GM12874 (cell line): ENCODE data around the gene PPP1R12C.

Source experiments
- TF ChIP-seq, protein P1 (sequence below): IDR thresholded peaks from 2 replicates; pipeline ENCODE4 v1.5.1; 2011; ENCODE audit warnings: low read depth, mild to moderate bottlenecking, control low read depth, low read length, moderate library complexity; ENCODE audit not compliant: insufficient read depth

The PPP1R12C gene

DNA sequence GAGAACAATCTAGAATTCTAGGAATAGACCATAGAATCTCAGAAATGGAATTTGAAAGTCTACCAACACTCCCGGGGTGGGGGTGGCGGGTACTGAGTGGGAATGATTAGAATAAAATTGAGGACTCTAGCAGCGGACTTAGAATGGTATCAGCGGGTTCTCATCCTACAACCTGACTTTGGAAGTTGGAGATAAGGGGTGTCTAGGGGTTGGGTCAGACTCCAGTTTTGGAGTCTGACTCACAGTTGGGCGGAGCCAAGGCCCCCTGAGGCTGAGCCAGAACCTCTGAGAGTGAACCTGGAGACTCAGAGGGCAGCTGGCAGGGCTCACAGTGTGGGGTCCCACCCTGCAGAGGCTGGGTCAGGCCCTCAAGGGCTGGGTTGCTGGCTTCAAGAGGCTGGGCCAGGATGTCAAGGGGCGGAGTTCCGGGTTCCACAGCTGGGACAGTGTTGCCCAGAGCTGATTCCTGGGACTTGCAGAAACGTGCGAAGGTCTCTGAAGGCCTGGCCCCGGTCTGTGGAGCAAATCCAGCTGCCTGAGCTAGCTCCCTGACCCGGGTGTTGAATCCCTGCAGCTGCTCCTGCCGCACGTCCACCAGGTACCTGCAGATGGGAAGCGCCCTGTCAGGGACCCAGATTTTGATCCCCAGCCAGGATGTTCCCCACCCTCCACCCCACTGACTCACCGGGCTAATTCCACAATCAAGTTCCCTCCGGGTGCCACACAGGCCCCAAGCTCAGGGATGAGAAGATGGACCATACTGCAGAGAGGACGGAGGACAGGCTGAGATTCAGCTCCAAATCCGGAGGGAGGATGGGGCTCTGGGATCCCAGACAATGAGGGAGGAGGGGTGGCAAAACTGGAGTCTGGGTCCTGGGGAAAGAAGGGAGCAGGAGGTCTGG is 41.7 kb upstream of the PPP1R12C start:
- TF ChIP-seq, protein P1, sequence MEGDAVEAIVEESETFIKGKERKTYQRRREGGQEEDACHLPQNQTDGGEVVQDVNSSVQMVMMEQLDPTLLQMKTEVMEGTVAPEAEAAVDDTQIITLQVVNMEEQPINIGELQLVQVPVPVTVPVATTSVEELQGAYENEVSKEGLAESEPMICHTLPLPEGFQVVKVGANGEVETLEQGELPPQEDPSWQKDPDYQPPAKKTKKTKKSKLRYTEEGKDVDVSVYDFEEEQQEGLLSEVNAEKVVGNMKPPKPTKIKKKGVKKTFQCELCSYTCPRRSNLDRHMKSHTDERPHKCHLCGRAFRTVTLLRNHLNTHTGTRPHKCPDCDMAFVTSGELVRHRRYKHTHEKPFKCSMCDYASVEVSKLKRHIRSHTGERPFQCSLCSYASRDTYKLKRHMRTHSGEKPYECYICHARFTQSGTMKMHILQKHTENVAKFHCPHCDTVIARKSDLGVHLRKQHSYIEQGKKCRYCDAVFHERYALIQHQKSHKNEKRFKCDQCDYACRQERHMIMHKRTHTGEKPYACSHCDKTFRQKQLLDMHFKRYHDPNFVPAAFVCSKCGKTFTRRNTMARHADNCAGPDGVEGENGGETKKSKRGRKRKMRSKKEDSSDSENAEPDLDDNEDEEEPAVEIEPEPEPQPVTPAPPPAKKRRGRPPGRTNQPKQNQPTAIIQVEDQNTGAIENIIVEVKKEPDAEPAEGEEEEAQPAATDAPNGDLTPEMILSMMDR = no peak

DNA sequence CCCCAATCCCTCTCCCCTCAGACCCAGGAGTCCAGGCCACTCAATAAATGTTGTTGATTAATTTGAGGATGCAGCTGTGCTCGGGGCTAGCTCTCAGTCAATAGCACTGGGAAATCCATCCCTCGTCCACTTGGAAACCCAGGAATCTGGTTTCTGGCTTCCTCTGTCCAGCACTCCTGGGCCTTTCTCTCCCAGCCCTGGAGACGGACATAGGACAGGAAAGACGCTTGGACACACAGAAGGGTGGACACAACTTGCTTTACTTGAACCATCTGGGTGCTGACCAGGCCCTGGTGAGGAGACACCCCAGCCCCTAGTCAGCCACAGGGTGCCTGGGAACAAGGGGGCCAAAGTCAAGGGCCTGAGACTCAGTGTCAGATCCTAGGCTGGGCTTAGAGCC is 41.0 kb upstream of the PPP1R12C start:
- TF ChIP-seq, protein P1 = no peak

DNA sequence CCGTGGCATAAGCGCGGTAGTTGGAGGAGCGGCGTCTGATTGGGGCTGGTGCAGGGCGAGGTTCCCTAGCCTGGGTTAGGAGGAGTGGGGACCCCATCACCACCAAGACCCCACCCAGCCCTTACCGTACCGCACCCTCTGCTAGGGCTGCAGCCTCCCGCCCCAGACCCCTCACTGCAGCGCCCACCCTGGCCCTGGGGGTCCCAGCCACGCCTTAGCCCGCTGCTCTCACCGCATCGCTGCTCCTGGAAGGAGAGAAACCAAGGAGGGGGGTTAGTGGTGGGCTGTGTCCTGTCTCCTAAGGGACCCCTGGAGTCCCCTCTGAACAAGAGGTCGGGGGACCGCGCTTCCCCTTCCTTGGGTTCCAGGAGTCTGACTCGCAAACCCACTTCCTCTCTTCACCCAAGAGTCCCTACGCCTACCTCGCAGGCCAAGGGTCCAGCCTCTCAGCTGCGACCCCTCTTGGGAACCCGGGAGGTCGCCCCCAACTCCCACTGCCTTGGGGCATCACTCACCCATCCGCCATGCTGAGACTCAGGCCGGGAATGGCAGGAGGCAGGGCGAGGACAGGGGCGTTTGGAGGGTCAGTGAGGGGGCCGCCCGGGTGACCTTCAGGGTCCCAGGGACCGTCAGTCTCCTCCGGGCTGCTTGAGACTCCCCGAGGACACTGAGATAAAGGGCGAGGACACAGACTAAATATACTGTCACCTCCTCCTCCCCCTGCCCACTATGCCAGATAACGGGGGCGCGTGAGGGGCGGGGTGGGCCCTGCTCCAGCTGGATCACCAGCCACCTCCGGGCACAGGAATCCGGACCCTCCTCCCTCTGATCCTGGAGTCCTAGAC is 39.8 kb upstream of the PPP1R12C start, which contains the start of gene TNNI3:
Gene TNNI3 (minus strand): TSS at position 669 of the 845 bp plus-strand sequence. CDS start 143 bp downstream, at position 526.
- TF ChIP-seq, protein P1 = no peak

DNA sequence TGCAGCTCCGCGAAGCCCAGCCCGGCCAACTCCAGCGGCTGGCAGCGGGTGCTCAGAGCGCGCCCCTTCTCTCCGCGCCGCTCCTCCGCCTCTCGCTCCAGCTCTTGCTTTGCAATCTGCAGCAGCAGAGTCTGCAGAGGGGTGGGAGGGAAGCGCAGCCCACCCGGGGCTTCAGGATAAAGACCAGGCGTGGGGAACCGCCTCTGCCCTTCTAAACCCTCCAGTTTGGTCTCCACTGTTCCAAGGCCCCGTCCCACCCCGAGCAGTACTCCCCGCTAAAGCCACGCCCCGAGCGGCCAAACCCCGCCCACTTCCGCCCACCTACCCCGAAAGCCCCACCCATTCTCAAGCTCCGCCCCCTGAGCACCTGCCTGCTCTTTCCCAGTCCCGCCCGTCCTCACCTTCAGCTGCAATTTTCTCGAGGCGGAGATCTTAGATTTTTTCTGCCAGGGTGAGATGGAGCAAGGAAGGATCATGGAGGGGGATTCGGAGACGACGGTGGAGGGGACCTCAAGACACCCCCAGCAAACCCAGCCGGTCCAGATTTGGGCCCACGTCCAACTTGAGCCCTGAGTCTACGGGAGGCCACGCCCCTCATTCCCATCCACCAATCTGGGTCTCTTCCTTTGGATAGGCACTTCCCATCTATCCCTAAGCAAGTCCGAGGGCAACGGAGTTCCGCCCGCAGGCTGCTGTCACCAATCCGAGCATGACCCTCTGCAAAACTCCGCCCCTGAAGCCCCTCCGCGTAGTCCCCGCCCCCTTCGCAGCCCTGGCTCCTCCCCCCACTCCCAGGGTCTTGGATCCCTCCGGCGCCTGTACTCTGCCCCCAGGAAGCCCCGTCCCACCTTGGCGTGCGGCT is 39.0 kb upstream of the PPP1R12C start:
- TF ChIP-seq, protein P1 = no peak

DNA sequence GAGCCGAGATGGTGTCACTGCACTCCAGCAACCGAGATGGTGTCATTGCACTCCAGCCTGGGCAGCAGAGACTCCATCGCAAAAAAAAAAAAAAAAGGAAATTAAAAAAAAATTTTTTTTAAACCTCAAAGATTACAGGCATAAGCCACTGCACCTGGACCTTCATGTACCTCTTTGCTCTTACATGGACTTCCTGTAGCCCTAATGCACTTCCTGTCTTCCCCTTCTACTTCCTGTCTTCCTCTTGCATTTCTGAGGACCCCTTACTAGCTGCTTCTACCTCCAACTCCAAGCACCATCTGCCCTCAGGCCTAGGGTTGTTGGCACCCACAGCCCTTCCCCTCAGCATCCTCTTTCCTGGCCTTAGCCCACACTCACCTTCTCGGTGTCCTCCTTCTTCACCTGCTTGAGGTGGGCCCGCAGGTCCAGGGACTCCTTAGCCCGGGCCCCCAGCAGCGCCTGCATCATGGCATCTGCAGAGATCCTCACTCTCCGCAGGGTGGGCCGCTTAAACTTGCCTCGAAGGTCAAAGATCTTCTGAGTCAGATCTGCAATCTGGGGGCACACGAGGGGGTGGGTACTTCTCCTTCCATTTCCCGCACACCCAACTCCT is 36.3 kb upstream of the PPP1R12C start:
- TF ChIP-seq, protein P1 = no peak

DNA sequence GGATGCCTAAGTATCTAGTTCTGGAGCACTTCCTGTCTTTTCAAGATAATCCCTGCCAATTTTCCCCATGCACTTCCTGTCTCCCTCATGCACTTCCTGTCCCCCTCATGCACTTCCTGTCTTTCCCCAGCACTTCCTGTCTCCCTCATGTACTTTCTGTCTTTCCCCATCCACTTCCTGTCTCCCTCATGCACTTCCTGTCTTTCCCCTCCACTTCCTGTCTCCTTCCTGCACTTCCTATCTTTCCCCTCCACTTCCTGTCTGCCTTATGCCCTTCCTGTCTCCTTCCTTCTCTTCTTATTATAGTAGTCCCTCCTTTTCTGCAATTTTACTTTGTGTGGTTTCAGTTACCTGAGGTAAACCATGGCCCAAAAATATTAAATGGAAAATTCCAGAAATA is 34.6 kb upstream of the PPP1R12C start:
- TF ChIP-seq, protein P1 = no peak
